GM19397 (cell line): ENCODE measurements around the gene CAPN2.
A peak's percentile ranks its signal among the peaks of the same experiment; 100 is the strongest.
"Not testable (repeated sequence)": the region's sequence is repeated elsewhere in the genome, so short reads cannot be mapped to it uniquely, and the experiment has no call there.

Source experiments
- ATAC-seq: cut with Tn5 transposase; IDR thresholded peaks from one replicate; pipeline ENCODE4 v1.9.1; 2021; ENCODE audit warnings: mild to moderate bottlenecking, moderate library complexity; ENCODE audit not compliant: unreplicated experiment

The CAPN2 gene

GRCh38 chr1:223738465-223739365, 26.4 kb downstream of the CAPN2 start:
- ATAC-seq: no peak

- ATAC-seq: no peak
Observed at GRCh38 chr1:223739366-223740037, 27.2 kb downstream of the CAPN2 start.

GRCh38 chr1:223740038-223740736, 27.8 kb downstream of the CAPN2 start:
- not testable (repeated sequence) for ATAC-seq

GRCh38 chr1:223741861-223742260, 29.5 kb downstream of the CAPN2 start:
- ATAC-seq: no peak

GRCh38 chr1:223742856-223743517, 30.6 kb downstream of the CAPN2 start:
- no peak for ATAC-seq

- no peak for ATAC-seq
Observed at GRCh38 chr1:223745731-223746130, 33.4 kb downstream of the CAPN2 start.

GRCh38 chr1:223747838-223748335, 35.5 kb downstream of the CAPN2 start:
- ATAC-seq: no peak

GRCh38 chr1:223748405-223748772, 36.0 kb downstream of the CAPN2 start:
- no peak for ATAC-seq

- peak; percentile 64 for ATAC-seq
Observed at GRCh38 chr1:223748773-223749733, 36.7 kb downstream of the CAPN2 start.

- ATAC-seq: no peak
Observed at GRCh38 chr1:223750730-223751570, 38.6 kb downstream of the CAPN2 start.

GRCh38 chr1:223751696-223752095, 39.4 kb downstream of the CAPN2 start:
- ATAC-seq: no peak

- no peak for ATAC-seq
Observed at GRCh38 chr1:223752721-223753515, 40.6 kb downstream of the CAPN2 start.

- ATAC-seq: no peak
Observed at GRCh38 chr1:223754681-223755431, 42.5 kb downstream of the CAPN2 start.

GRCh38 chr1:223755432-223755792, 43.1 kb downstream of the CAPN2 start:
- no peak for ATAC-seq

- ATAC-seq: no peak
Observed at GRCh38 chr1:223755992-223756775, 43.8 kb downstream of the CAPN2 start.

GRCh38 chr1:223756806-223757700, 44.7 kb downstream of the CAPN2 start:
- ATAC-seq: no peak
